Thyroid gland (tissue), 4 donors: Measurements from ENCODE around the gene B4GALT5. TPM values are rescaled to one million over a fixed set of nuclear protein-coding genes. Genes with fewer than 3 reads are reported as not detected.

ENCODE experiments used
- DNase-seq, 2 donors: peaks; one replicate each; pipeline ENCODE4 v3.0.0-alpha.2; 2019
- H3K27ac ChIP-seq, 3 donors: fragments of 200-600 bp; sonication (generic); 1 replicate in 2 of 3; 2 replicates in 1 of 3; pipeline ENCODE4 v1.5.1; 2016 to 2019; ENCODE audit warnings: mild to moderate bottlenecking in 1 of 3, moderate library complexity in 1 of 3
- H3K27me3 ChIP-seq: fragments of 200-600 bp; sonication (generic); one replicate; pipeline ENCODE4 v1.5.1; 2019
- H3K36me3 ChIP-seq, 2 donors: fragments of 200-600 bp; sonication (generic); one replicate each; pipeline ENCODE4 v1.5.1; 2016 to 2019
- H3K4me1 ChIP-seq, 2 donors: fragments of 200-600 bp; sonication (generic); one replicate each; pipeline ENCODE4 v1.5.1; 2017 to 2019
- H3K4me3 ChIP-seq, 3 donors: fragments of 200-600 bp; sonication (generic); replicated peaks in 1 of 3; 1 replicate in 2 of 3; 2 replicates in 1 of 3; pipeline ENCODE4 v1.5.1; 2016; ENCODE audit warnings: mild to moderate bottlenecking in 1 of 3
- H3K9me3 ChIP-seq: fragments of 200-600 bp; sonication (generic); one replicate; pipeline ENCODE4 v1.5.1; 2017
- POLR2A ChIP-seq, 2 donors: fragments of 450-650 bp; IDR thresholded peaks; one replicate each; pipeline ENCODE4 v1.6.1; 2017; ENCODE audit warnings: antibody characterized with exemption in 2 of 2, mild to moderate bottlenecking in 2 of 2, moderate library complexity in 1 of 2
- WGBS, 2 donors: methylation state at CpG; one replicate each; pipeline ENCODE4 v1.1.5; 2017; 5-methylcytosine and 5-hydroxymethylcytosine counted together
- intact Hi-C: fragments of 100-400 bp; cut with DNase I; formaldehyde crosslinking; loops from one replicate; pipeline ENCODE4 v1.15.1; 2023
- total RNA-seq, 4 donors: library from RNA; depleted of rRNA; stranded (reverse); fragments of >200 nt; gene quantifications; one replicate each; pipeline ENCODE4 v1.2.3, GENCODE V29; 2016
- TF ChIP-seq, protein P1 (sequence below), 6 experiments: fragments of 200-600 bp in 3 of 6; fragments of 450-650 bp in 3 of 6; sonication (generic) in 3 of 6; IDR thresholded peaks; one replicate each; pipeline ENCODE4 v1.5.1; 2016 to 2019; ENCODE audit warnings: antibody characterized with exemption in 6 of 6, mild to moderate bottlenecking in 2 of 6, inconsistent platforms in 1 of 6, moderate library complexity in 1 of 6

Gene B4GALT5
- total RNA-seq, 4 donors from 2014 or later: 11.5 to 22.2 (median 17.6) TPM

DNA sequence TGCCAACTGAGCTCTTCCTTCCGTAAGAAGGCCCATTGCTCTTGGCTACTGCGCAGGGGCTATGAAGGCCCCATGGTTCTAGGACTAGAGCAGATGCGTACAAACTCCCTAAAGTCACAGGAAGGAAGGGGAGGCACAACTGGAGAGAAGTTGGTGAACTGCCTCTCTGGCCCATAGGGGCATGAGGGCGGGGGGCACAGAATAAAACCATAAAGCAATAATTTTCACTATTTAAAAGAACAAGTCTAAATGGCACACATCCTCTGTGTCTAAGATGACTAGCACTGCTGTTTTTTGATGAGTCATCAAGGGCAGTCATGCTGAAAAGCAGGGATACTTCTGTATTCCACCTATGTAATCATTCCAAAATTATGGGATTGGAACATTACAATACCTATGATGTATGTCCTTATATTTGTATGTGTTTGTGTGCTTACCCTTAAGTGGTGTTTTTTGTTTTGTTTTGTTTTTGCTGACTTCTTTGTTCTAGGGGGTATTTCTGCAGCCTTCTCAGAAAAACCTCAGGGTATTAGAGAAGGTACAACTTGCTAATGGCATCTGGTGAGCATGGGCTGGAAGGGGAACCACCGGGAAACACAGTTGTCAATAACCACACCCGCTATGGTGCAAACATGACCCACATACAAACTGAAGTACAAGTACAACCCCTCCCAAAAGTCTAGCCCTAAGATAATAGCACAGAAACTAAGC lies 36.9 kb downstream of the B4GALT5 start:
- H3K36me3 ChIP-seq: no peaks in the 10 kb centered on the region
- TF ChIP-seq, protein P1, sequence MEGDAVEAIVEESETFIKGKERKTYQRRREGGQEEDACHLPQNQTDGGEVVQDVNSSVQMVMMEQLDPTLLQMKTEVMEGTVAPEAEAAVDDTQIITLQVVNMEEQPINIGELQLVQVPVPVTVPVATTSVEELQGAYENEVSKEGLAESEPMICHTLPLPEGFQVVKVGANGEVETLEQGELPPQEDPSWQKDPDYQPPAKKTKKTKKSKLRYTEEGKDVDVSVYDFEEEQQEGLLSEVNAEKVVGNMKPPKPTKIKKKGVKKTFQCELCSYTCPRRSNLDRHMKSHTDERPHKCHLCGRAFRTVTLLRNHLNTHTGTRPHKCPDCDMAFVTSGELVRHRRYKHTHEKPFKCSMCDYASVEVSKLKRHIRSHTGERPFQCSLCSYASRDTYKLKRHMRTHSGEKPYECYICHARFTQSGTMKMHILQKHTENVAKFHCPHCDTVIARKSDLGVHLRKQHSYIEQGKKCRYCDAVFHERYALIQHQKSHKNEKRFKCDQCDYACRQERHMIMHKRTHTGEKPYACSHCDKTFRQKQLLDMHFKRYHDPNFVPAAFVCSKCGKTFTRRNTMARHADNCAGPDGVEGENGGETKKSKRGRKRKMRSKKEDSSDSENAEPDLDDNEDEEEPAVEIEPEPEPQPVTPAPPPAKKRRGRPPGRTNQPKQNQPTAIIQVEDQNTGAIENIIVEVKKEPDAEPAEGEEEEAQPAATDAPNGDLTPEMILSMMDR (IDR thresholded peaks at IDR 0.05): no peak
- TF ChIP-seq POLR2A (IDR thresholded peaks at IDR 0.05): no peak
- H3K27me3 ChIP-seq: no peaks in the 10 kb centered on the region
- H3K27ac ChIP-seq: peak overlapping the region; percentile 37 to 46 (median 42)
- H3K4me3 ChIP-seq: no peak overlapping the region
- H3K4me1 ChIP-seq: peaks cover 50 to 66% of the 10 kb centered on the region in 2 donors
- no peaks in the 10 kb centered on the region for H3K9me3 ChIP-seq
- peak; percentile 14 to 17 for DNase-seq
- WGBS, 2 donors: 75 to 82% methylated on average over 6 of the region's 6 CpGs
- intact Hi-C loops: no loop called here

- DNase-seq: no peak
- Histone ChIP-seq H3K27ac (no peak overlapping the region), H3K4me3 (no peak overlapping the region), H3K27me3 (no peaks in the 10 kb centered on the region), H3K36me3 (no peaks in the 10 kb centered on the region), H3K9me3 (no peaks in the 10 kb centered on the region), H3K4me1 (peaks cover 51 to 73% of the 10 kb centered on the region in 2 donors)
- TF ChIP-seq, protein P1 (IDR thresholded peaks at IDR 0.05): no peak
- no peak for TF ChIP-seq POLR2A (IDR thresholded peaks at IDR 0.05)
- WGBS, 2 donors: 88 to 93% methylated on average over 9 of the region's 9 CpGs
- intact Hi-C loops: no loop called here
These were observed 38.1 kb downstream of the B4GALT5 start for GRCh38 chr20:49675368-49676151.

GRCh38 chr20:49674383-49675352 lies 39.0 kb downstream of the B4GALT5 start:
- TF ChIP-seq POLR2A (IDR thresholded peaks at IDR 0.05): no peak
- TF ChIP-seq, protein P1 (IDR thresholded peaks at IDR 0.05): peak in 1 of 6 experiments; percentile 7
- H3K4me3 ChIP-seq: no peak overlapping the region
- peaks cover 56 to 74% of the 10 kb centered on the region in 2 donors for H3K4me1 ChIP-seq
- WGBS, 2 donors: 81 to 83% methylated on average over 10 of the region's 10 CpGs
- no peak for DNase-seq
- H3K27me3 ChIP-seq: no peaks in the 10 kb centered on the region
- H3K9me3 ChIP-seq: no peaks in the 10 kb centered on the region
- intact Hi-C loops: no loop called here
- H3K27ac ChIP-seq: no peak overlapping the region
- H3K36me3 ChIP-seq: no peaks in the 10 kb centered on the region

DNA sequence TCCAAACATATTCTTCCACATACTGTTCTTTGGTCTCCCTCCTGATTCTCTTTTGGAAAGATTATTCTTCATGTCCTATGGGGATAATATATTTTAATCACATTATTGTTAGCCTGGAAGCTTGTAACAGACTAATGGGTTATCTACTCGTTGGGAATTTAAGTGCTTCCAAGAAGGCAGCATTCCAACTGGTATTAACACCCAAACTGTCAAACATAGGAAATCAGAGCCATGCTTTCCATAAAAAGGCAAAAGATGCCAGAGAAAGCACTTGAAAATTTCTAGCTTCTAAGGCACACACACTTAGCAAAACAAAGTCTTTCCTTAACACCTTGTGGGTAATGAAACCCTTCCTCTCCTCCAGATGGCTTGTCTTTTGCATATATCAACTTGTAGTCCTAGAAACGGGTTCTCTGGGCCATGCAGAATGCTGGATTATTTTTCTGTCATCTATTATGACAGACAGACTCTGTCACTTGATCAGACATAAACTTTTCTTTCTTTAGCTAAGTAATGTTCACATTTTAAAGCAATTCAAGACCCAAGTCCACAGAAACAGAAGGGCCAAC lies 41.5 kb downstream of the B4GALT5 start:
- 43 to 51% methylated on average over 2 of the region's 2 CpGs for WGBS, 2 donors
- DNase-seq: no peak
- intact Hi-C loops: no loop called here

More for the DNA sequence above, 41.5 kb downstream of the B4GALT5 start:
- Histone ChIP-seq H3K4me3 (no peak overlapping the region), H3K27ac (no peak overlapping the region), H3K36me3 (no peaks in the 10 kb centered on the region), H3K27me3 (no peaks in the 10 kb centered on the region), H3K9me3 (no peaks in the 10 kb centered on the region), H3K4me1 (peaks cover 41 to 56% of the 10 kb centered on the region in 2 donors)
- TF ChIP-seq, protein P1 (IDR thresholded peaks at IDR 0.05): no peak
- no peak for TF ChIP-seq POLR2A (IDR thresholded peaks at IDR 0.05)
